GM21367 (cell line): ENCODE results near the gene SLC6A6.

Experiments
- ATAC-seq: cut with Tn5 transposase; IDR thresholded peaks from one replicate; pipeline ENCODE4 v1.9.1; 2021; ENCODE audit not compliant: unreplicated experiment

SLC6A6 gene

GRCh38 chr3:14402304-14402811 lies at the start of gene SLC6A6:
SLC6A6 (plus strand) TSS chr3:14402606; CDS start chr3:14443635, 41,029 bp downstream.
- ATAC-seq: peak; percentile 65

- ATAC-seq: no peak
Observed at GRCh38 chr3:14353502-14353901, 48.9 kb upstream of the SLC6A6 start.

DNA sequence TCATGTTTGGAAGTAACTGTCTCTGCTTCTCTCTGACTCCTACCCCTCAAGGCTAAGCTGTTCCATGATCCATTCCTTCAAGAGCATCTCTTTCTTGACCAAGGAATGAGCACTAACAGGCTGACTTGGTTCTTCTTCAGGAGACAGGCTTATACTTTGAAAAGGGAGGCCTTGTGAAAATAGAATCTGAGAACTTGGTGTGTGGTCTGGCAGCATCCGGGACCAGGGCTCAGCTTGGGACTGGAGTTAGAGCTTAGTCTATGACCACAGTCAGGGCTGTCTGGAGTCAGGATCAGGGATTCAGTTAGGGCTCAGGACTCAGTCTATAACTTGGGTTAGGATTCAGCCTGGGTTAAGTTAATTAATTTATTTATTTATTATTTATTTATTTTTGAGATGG lies 44.9 kb upstream of the SLC6A6 start:
- no peak for ATAC-seq

- no peak for ATAC-seq
Observed at GRCh38 chr3:14358426-14359211, 43.8 kb upstream of the SLC6A6 start.

DNA sequence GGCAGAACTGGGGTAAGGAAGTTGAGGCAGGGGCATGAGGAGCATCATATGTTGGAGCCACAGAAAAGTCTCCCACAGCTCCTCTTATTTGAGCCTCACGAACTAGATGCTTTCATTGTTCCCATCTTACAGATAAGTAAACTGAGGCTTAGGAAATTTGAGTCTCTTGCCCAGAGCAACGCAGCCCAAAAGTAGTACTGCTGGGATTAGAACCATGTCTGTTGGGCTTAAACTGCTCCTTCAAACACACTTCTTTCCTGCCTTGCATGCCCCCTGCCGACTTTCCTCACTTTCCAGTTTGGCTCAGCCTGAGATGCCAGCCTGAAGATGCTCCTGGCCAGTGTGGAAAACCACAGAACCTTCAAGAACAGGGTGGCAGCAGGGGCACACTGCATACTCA lies 43.1 kb upstream of the SLC6A6 start:
- ATAC-seq: no peak

DNA sequence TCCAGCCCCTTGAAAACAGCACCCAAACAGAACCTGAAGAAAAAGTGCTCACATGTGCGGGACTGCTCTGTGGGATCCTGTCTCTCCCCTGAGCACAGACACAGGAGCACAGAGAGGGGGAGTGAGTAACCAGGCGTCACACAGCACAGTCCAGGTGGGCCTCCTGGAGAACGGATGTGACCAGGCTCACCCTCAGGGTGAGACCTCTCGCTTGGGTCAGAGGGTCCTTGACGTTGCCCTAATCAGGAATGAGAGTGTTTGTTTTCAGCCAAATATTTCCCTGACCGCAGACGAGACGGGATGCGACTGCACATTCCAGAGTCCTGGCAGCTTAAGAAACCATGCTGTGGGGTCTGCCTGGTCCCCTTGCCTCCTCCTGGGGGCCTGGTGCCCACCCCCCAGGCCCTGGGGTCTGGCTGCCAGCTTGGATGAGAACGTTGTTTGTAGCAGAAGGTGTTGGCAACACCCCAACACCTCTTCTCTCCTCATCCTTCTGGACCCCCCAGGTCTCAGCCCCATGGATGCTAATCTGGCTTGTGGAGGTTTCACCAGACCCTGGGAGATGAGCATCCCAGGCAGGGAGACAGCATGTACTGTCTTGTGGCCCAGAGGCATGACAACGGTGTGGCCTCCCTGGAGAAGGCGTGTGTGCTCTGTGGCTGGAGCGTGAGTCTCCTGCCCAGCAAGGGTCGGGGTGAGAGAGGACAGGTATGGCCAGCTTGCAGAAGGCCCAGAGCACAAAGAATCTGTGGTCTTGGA lies 42.1 kb upstream of the SLC6A6 start:
- no peak for ATAC-seq

DNA sequence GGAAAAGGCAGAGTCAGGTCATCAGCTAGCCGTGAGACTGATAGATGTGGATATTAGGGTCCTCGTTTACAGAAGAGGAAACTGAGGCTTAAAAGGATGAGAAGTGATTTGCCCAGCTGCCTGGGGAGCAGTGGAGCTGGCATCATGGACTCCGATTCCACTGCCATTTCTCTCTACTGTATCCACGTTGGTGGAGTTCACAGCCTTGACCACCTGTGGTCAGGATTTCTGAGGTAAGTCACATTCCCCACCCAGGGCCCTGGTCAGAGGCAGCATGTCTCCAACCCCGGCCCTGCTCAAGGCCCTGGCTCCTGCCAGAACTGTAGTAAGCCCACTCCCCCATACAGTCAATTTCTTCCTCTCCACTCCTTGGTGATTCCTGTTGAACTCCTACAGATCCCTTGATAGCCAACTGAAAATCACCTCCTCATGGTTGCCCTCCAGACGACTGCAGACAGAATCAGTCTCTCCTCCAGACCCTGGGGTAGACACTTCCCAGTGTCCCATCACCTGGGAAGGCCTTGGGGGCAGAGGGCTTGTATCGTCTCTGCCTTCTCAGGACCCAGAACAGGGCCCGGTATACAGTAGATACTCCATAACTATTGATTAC lies 41.2 kb upstream of the SLC6A6 start:
- ATAC-seq: no peak

GRCh38 chr3:14362890-14363289 lies 39.5 kb upstream of the SLC6A6 start:
- ATAC-seq: no peak

DNA sequence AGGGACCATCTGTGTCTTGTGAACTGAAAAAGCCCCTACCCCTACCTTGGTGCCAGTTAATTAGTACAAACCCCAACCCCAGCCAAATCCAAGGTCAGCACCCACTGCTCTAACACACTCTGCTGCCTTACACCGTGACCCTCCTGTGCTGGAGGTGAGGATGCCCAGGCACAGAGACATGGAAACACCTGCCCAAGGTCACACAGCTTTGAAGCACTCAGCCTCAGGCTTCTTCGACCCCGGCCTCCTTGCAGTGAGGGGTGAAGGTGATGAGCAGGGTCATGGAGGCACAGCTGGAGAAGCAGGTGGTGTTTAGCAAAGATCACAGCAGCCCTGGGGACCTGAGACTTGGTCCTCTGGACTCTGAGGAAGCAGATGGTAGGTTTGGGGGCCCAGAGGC lies 39.0 kb upstream of the SLC6A6 start:
- no peak for ATAC-seq

DNA sequence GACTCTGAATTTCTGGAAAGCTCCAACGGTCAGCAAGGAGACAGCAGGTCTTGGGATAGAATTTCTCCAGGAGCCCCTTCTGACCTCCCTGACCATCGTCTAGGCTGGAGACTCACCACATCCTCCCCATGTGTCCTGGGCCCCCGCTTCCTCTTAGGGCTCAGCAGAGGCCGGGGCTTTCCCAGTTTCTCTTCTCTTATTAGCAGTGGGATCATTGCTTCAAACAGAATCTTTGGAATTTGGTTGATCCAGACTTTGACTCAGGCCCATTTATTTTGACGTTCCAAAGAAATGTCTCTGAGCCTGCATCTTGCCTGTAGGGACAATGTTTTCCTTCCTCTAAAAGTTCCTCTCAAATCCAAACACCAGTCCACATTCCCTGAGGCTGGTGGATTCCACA lies 38.4 kb upstream of the SLC6A6 start:
- ATAC-seq: no peak

DNA sequence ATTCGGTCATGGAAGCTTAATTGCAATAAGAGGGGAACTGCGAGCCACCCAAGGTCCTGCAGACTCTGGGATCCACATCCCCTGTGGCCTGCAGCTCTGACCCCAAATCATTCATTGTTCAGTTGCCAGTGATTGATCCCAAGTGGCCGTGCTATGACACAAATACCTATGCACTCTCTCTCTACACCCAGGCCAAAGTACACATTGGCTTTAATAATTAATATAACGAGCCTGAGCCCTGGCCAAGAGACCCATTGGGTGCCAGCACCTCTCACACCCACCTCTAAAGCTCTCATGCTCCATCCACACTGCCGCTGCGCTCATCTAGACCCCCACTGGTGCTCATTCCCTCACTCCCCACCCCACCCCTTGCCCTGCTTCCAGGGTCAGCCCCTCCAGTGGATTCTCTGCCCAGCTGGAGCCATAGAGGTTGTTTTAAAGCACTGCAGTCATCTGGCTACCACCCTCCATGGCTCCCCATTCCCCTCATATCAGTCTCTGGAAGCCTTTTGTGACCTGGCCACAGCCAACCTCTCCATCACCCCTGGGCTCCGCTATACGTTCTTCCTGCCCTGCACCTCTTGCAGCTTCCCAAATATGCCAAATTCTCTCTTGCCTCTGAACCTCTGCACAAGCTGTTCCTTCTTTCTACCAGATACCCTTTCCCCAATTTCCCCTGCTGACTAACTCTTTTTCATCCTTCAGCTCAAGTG lies 37.7 kb upstream of the SLC6A6 start:
- no peak for ATAC-seq

GRCh38 chr3:14366248-14366647 lies 36.2 kb upstream of the SLC6A6 start:
- ATAC-seq: no peak

DNA sequence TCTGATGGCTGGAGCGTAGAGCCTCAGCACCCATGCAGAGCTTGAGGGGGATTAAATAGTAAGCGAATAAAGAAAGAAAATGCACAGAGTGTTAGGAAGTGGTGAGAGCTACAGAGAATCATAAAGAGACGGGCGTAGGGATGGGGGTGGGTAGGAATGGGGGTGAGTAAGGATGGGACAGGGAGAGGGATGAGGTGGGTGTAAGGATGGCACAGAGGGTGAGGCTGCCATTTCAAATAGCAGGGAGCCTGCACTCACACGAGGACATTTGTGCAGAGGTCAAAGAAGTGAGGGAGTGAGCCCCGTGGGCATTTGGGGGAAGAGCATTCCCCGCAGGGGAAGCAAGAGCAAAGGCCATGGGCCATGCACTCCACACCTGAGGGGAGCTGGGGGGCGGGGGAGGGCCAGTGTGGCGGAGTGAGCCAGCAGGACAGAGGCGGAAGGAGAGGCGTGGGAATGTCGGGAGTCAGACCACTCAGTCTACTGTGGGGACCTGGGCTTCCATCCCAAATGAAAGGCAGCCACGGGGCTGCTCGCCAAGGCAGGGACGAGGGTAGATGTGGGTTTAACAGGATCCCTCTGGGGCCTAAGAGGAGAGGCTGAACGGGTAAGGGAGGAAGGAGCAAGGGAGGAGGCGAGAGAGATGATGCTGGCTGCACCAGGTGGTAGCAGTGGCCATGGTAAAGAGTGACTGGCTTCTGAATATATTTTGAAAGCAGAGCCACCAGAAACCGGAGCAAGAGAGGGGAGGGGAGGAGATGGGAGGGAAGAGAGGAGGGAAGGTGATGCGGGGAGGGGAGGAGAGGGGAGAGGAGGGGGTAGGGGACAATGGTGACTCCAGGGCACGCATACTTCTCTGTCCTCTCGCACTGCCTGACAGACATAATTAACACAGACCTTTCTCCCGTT lies 35.2 kb upstream of the SLC6A6 start:
- no peak for ATAC-seq

DNA sequence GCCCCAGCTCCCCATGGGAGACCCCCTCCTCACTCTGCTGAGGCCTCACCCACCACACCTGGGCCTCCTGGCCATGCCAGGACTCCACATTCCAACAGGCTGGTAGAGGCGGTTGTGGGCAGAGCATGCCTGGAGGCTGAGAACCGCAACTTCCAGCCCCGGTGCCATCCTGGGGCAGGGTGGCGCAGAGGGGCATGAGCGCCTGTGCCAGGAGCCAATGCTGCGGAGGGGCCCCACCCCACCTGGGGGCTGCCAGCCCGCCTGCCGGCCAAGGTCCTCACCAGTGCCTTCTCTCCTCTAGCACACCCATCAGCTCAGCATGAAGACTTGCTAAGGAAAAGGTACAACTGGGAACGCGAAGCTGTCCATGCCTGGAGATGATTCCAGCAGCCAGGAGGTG lies 34.3 kb upstream of the SLC6A6 start:
- ATAC-seq: no peak

DNA sequence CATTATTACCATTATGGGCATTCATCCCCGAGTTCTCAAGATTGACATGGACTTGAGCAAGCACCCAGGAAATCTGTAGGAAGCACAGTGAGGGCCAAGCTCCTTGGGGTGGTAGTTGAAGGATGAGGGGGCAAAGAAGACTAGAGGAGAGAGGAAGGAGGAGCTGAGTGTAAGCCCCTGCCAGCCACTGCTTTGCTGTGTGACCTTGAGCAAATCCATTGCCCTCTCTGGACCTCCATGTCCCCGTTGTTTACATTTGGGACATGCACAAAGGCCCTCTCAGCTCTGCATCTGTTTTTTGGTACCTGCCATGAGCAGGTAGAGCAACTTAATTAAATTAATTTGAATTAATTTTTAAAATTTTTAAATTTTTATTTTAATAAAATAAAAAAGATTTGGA lies 33.5 kb upstream of the SLC6A6 start:
- ATAC-seq: no peak

- ATAC-seq: no peak
Observed at GRCh38 chr3:14369675-14370669, 32.4 kb upstream of the SLC6A6 start.

DNA sequence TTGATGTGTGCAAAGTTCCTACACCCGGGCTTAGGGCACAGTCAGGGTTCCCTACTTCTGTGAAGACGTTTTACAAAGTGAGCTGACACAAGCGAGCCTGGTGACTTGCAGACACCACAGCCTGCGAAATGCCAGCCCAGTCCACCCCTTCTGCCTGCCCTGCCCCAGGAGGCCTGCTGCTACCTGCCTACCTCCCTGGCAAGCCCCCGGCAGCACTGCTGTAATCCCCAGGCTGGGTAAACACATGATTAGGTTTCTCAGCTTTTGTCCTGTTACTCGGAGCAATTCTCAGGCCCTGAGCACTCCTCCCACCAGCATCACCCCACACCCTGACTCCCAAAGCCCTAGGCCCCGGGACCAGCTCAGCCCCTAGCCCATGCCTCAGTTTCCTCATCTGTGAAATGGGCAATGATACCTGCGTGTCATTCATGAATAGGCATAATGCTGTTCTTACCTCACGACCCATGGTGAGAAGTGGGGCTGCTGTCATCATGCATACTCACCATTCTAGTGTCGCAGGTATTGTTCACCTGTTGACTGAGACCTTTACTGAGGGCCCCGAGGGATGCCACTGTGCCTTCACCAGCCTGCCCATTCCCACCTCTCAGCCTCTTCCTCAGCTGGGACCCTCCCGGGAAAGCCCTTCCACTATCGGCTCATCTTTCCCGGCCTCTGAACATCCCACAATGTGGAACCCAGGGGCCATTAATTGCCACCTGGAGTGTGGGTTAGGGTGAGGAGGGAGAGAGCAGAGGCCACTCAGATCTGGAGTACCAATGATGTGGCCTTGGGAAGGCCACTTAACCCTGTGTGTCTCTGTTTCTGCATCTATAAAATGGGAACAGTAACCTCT lies 31.5 kb upstream of the SLC6A6 start:
- no peak for ATAC-seq
